GM12878 (cell line): ENCODE measurements around the gene FAM50A. TPM values are rescaled to one million over a fixed set of nuclear protein-coding genes. Genes with fewer than 3 reads are reported as not detected.
A peak's percentile ranks its signal among the peaks of the same experiment; 100 is the strongest.

Experiments used
- BACH1 ChIP-seq: fragments of 450-650 bp; IDR thresholded peaks from 2 replicates; pipeline ENCODE4 v1.6.1; 2017; ENCODE audit warnings: mild to moderate bottlenecking, borderline replicate concordance
- DPF2 ChIP-seq: fragments of 450-650 bp; IDR thresholded peaks from 2 replicates; pipeline ENCODE4 v1.6.1; 2017; ENCODE audit warnings: mild to moderate bottlenecking
- FOXM1 ChIP-seq: IDR thresholded peaks from 2 replicates; pipeline ENCODE4 v1.6.1; 2012; ENCODE audit warnings: low read depth, mild to moderate bottlenecking, inconsistent platforms, low read length, moderate library complexity
- GABPA ChIP-seq: IDR thresholded peaks from 2 replicates; pipeline ENCODE4 v1.6.1; 2014; ENCODE audit warnings: antibody characterized with exemption, low read depth, mild to moderate bottlenecking, inconsistent platforms
- GATAD2B ChIP-seq: fragments of 450-650 bp; conservative IDR thresholded peaks from 2 replicates; pipeline ENCODE4 v1.6.1; 2017; ENCODE audit warnings: low read depth, mild to moderate bottlenecking, moderate library complexity
- HDAC2 ChIP-seq: fragments of 200-600 bp; sonication (generic); IDR thresholded peaks from 2 replicates; pipeline ENCODE4 v1.6.1; 2017
- IKZF1 ChIP-seq: fragments of 450-650 bp; conservative IDR thresholded peaks from 2 replicates; pipeline ENCODE4 v1.6.1; 2017; ENCODE audit warnings: antibody characterized with exemption, mild to moderate bottlenecking
- IKZF2 ChIP-seq, 2 experiments: fragments of 450-650 bp; IDR thresholded peaks; 2 replicates each; pipeline ENCODE4 v1.6.1; 2017; ENCODE audit warnings: mild to moderate bottlenecking in 2 of 2, moderate library complexity in 2 of 2
- KAT2A ChIP-seq: conservative IDR thresholded peaks from 2 replicates; pipeline ENCODE4 v1.6.1; 2011; ENCODE audit warnings: low read depth, low read length; ENCODE audit not compliant: control insufficient read depth
- LARP7 ChIP-seq: fragments of 450-650 bp; IDR thresholded peaks from 2 replicates; pipeline ENCODE4 v1.6.1; 2017; ENCODE audit warnings: mild to moderate bottlenecking
- MTA3 ChIP-seq: IDR thresholded peaks from 2 replicates; pipeline ENCODE4 v1.6.1; 2012; ENCODE audit warnings: low read length, inconsistent platforms, borderline replicate concordance
- NRF1 ChIP-seq: conservative IDR thresholded peaks from 2 replicates; pipeline ENCODE4 v1.6.1; 2011; ENCODE audit warnings: mild to moderate bottlenecking, low read depth, low read length, improper control_type of control experiment
- PBX3 ChIP-seq: IDR thresholded peaks from 2 replicates; pipeline ENCODE4 v1.6.1; 2011; ENCODE audit warnings: mild to moderate bottlenecking, low read depth, low read length, moderate library complexity; ENCODE audit not compliant: insufficient replicate concordance
- POU2F2 ChIP-seq: IDR thresholded peaks from 3 replicates; pipeline ENCODE4 v1.6.1; 2011; ENCODE audit warnings: low read depth, mild to moderate bottlenecking, low read length, borderline replicate concordance
- RB1 ChIP-seq: fragments of 450-650 bp; formaldehyde crosslinking; IDR thresholded peaks from 2 replicates; pipeline ENCODE4 v1.6.1; 2017; ENCODE audit warnings: mild to moderate bottlenecking, borderline replicate concordance
- REST ChIP-seq: IDR thresholded peaks from 2 replicates; pipeline ENCODE4 v1.6.1; 2012; ENCODE audit warnings: mild to moderate bottlenecking, low read depth, low read length
- SIN3A ChIP-seq: IDR thresholded peaks from 2 replicates; pipeline ENCODE4 v1.6.1; 2012; ENCODE audit warnings: low read depth, low read length, improper control_type of control experiment
- SMAD1 ChIP-seq: fragments of 450-650 bp; IDR thresholded peaks from 2 replicates; pipeline ENCODE4 v1.6.1; 2018; ENCODE audit warnings: mild to moderate bottlenecking, low read depth; ENCODE audit not compliant: partially characterized antibody
- TCF3 ChIP-seq: IDR thresholded peaks from 2 replicates; pipeline ENCODE4 v1.6.1; 2012; ENCODE audit warnings: low read depth, mild to moderate bottlenecking, low read length, borderline replicate concordance; ENCODE audit not compliant: insufficient read depth
- WRNIP1 ChIP-seq: IDR thresholded peaks from 2 replicates; pipeline ENCODE4 v1.6.1; 2011; ENCODE audit warnings: low read depth, low read length, improper control_type of control experiment, borderline replicate concordance
- YY1 ChIP-seq: IDR thresholded peaks from 2 replicates; pipeline ENCODE4 v1.6.1; 2011; ENCODE audit warnings: low read depth, mild to moderate bottlenecking, low read length
- ZNF687 ChIP-seq: fragments of 450-650 bp; IDR thresholded peaks from 2 replicates; pipeline ENCODE4 v1.6.1; 2017; ENCODE audit warnings: mild to moderate bottlenecking, moderate library complexity
- polyA plus RNA-seq, 11 experiments: library from polyadenylated mRNA; depleted of rRNA in 4 of 11; unstranded in 6 of 11; stranded (reverse) in 5 of 11; fragments of >200 nt; fragmentation: Nextera tagmentation in 4 of 11; fragmentation: Illumina TruSeq in 1 of 11; extraction: Ambion mirVana in 4 of 11; extraction: Trizol in 1 of 11; gene quantifications; 1 replicate in 1 of 11; 2 replicates in 10 of 11; pipeline versions ENCODE4 v1.2.1 to v1.2.3, GENCODE V29; 2011 to 2016; ENCODE audit warnings: inconsistent platforms in 2 of 11, missing spikeins in 2 of 11, low read depth in 1 of 11
- total RNA-seq, 4 experiments: library from RNA; depleted of rRNA in 3 of 4; stranded (reverse); fragments of >200 nt in 3 of 4; fragmentation: Illumina TruSeq in 1 of 4; extraction: Trizol in 1 of 4; gene quantifications; 2 replicates each; pipeline versions ENCODE4 v1.2.1 to v1.2.3, GENCODE V29; 2013 to 2021

Gene FAM50A
- total and polyA plus RNA-seq, 10 of the 15 experiments (the other 5 are each of a cell fraction or from before 2014, with no cell fraction given), result 4.2 to 46.7 (median 34.6) TPM

- TF ChIP-seq POU2F2 (peak; percentile 53; the same call in 1 of the 3 replicates), DPF2 (peak; percentile 65; the same call in 1 of the 2 replicates), WRNIP1 (no peak), SMAD1 (no peak), IKZF2 (IDR thresholded peaks at IDR 0.05) (no peak), NRF1 (peak; percentile 22; the same call in 1 of the 2 replicates), REST (no peak), SIN3A (no peak), MTA3 (no peak), YY1 (no peak), ZNF687 (peak; percentile 42; the same call in 1 of the 2 replicates), IKZF1 (peak; percentile 61; the same call in 1 of the 2 replicates), RB1 (peak; percentile 17; the same call in 1 of the 2 replicates), BACH1 (peak; percentile 61; the same call in 1 of the 2 replicates), FOXM1 (no peak), LARP7 (peak; percentile 54), GATAD2B (0 out of 2 replicates have a peak, but pooled peaks have one; percentile 19), KAT2A (no peak), TCF3 (0 out of 2 replicates have a peak, but pooled peaks have one; percentile 42), GABPA (no peak), HDAC2 (no peak), PBX3 (peak; percentile 9)
Measured at GRCh38 chrX:154490414-154491083, 46.6 kb downstream of the FAM50A start, which contains the start of gene SLC10A3 (continued).
